Neural cell (in vitro differentiated cells): ENCODE measurements around the gene LYPD6. TPM values are rescaled to one million over a fixed set of nuclear protein-coding genes. Genes with fewer than 3 reads are reported as not detected.

Experiments
- H2AFZ ChIP-seq: fragments of 200-600, 300-800 bp; sonication (generic), shearing (Covaris generic); 2 replicates; pipeline ENCODE4 v1.6.0; 2014; ENCODE audit warnings: low read depth, mild to moderate bottlenecking, antibody characterized with exemption, low read length, moderate library complexity
- H3F3A ChIP-seq: fragments of 200-600 bp; shearing (Covaris generic); 2 replicates; pipeline ENCODE4 v1.6.1; 2016; ENCODE audit warnings: mild to moderate bottlenecking, moderate library complexity, mixed read lengths, antibody characterized with exemption, low read length; ENCODE audit not compliant: insufficient read depth, poor library complexity, severe bottlenecking
- H3K27ac ChIP-seq: fragments of 200-600, 300-800 bp; sonication (generic), shearing (Covaris generic); 2 replicates; pipeline ENCODE4 v1.5.1; 2014; ENCODE audit warnings: mild to moderate bottlenecking, low read length, moderate library complexity
- H3K27me3 ChIP-seq: fragments of 300-800, 200-600 bp; sonication (generic), shearing (Covaris generic); 2 replicates; pipeline ENCODE4 v1.6.0; 2014; ENCODE audit warnings: mild to moderate bottlenecking, low read depth, low read length, moderate library complexity; ENCODE audit not compliant: insufficient read depth
- H3K36me3 ChIP-seq: fragments of 300-800, 200-600 bp; sonication (generic), shearing (Covaris generic); 2 replicates; pipeline ENCODE4 v1.5.1; 2014; ENCODE audit warnings: mild to moderate bottlenecking, antibody characterized with exemption, low read length, moderate library complexity; ENCODE audit not compliant: insufficient read depth
- H3K4me2 ChIP-seq: fragments of 300-800, 200-600 bp; sonication (generic), shearing (Covaris generic); 2 replicates; pipeline ENCODE4 v1.6.0; 2014; ENCODE audit warnings: mild to moderate bottlenecking, low read length
- H3K4me3 ChIP-seq: fragments of 300-800, 200-600 bp; sonication (generic), shearing (Covaris generic); 2 replicates; pipeline ENCODE4 v1.5.1; 2014; ENCODE audit warnings: mild to moderate bottlenecking, low read length, moderate library complexity
- H3K79me2 ChIP-seq: fragments of 200-600 bp; shearing (Covaris generic); replicated peaks from 2 replicates; pipeline ENCODE4 v1.6.0; 2014; ENCODE audit warnings: mild to moderate bottlenecking, low read length, moderate library complexity; ENCODE audit not compliant: insufficient read depth
- H3K9ac ChIP-seq: fragments of 300-800, 200-600 bp; sonication (generic), shearing (Covaris generic); 2 replicates; pipeline ENCODE4 v1.6.1; 2016; ENCODE audit warnings: mild to moderate bottlenecking, low read length, mixed read lengths
- H3K9me2 ChIP-seq: fragments of 200-600 bp; shearing (Covaris generic); 2 replicates; pipeline ENCODE4 v1.6.1; 2016; ENCODE audit warnings: mild to moderate bottlenecking, low read length, mixed read lengths; ENCODE audit not compliant: insufficient read depth
- H3K9me3 ChIP-seq: fragments of 200-600, 300-800 bp; sonication (generic), shearing (Covaris generic); 2 replicates; pipeline ENCODE4 v1.6.1; 2016; ENCODE audit warnings: mild to moderate bottlenecking, mixed run types, low read length, moderate library complexity, mixed read lengths
- H4K20me1 ChIP-seq: fragments of 200-600 bp; shearing (Covaris generic); 2 replicates; pipeline ENCODE4 v1.6.1; 2016; ENCODE audit warnings: mild to moderate bottlenecking, mixed run types; ENCODE audit not compliant: insufficient read depth
- CTCF ChIP-seq: fragments of 450-650 bp; IDR thresholded peaks from 2 replicates; pipeline ENCODE4 v1.5.1; 2014; ENCODE audit warnings: antibody characterized with exemption, mild to moderate bottlenecking, moderate library complexity; ENCODE audit not compliant: poor library complexity, severe bottlenecking
- EP300 ChIP-seq: fragments of 450-650 bp; conservative IDR thresholded peaks from 2 replicates; pipeline ENCODE4 v1.6.1; 2014; ENCODE audit warnings: antibody characterized with exemption, mild to moderate bottlenecking, moderate library complexity; ENCODE audit not compliant: poor library complexity, severe bottlenecking
- EZH2 ChIP-seq: fragments of 200-600, 300-800 bp; shearing (Covaris generic), sonication (generic); IDR thresholded peaks from 2 replicates; pipeline ENCODE4 v1.6.1; 2014; ENCODE audit warnings: antibody characterized with exemption, low read length, borderline replicate concordance, mild to moderate bottlenecking; ENCODE audit not compliant: insufficient read depth, poor library complexity, severe bottlenecking
- MXI1 ChIP-seq: fragments of 450-650 bp; conservative IDR thresholded peaks from 2 replicates; pipeline ENCODE4 v1.6.1; 2014; ENCODE audit warnings: antibody characterized with exemption, mild to moderate bottlenecking; ENCODE audit not compliant: poor library complexity, severe bottlenecking
- POLR2AphosphoS5 ChIP-seq: IDR thresholded peaks from 2 replicates; pipeline ENCODE4 v1.6.1; 2012
- RAD21 ChIP-seq: fragments of 450-650 bp; conservative IDR thresholded peaks from 2 replicates; pipeline ENCODE4 v1.6.1; 2014; ENCODE audit warnings: antibody characterized with exemption, mild to moderate bottlenecking, moderate library complexity
- SMC3 ChIP-seq: fragments of 450-650 bp; conservative IDR thresholded peaks from 2 replicates; pipeline ENCODE4 v1.6.1; 2014; ENCODE audit warnings: antibody characterized with exemption, mild to moderate bottlenecking, moderate library complexity; ENCODE audit not compliant: poor library complexity
- TAF1 ChIP-seq: IDR thresholded peaks from 2 replicates; pipeline ENCODE4 v1.6.1; 2012; ENCODE audit warnings: low read depth
- polyA plus RNA-seq: library from polyadenylated mRNA; depleted of rRNA; stranded (reverse); fragments of >200 nt; gene quantifications from 2 replicates; pipeline ENCODE4 v1.2.3, GENCODE V29; 2014
- TF ChIP-seq, protein P1 (sequence below): IDR thresholded peaks from 2 replicates; pipeline ENCODE4 v1.6.1; 2012; ENCODE audit warnings: borderline replicate concordance

The LYPD6 gene
- polyA plus RNA-seq, 1 donor from 2014 or later, result 2.3 TPM

DNA sequence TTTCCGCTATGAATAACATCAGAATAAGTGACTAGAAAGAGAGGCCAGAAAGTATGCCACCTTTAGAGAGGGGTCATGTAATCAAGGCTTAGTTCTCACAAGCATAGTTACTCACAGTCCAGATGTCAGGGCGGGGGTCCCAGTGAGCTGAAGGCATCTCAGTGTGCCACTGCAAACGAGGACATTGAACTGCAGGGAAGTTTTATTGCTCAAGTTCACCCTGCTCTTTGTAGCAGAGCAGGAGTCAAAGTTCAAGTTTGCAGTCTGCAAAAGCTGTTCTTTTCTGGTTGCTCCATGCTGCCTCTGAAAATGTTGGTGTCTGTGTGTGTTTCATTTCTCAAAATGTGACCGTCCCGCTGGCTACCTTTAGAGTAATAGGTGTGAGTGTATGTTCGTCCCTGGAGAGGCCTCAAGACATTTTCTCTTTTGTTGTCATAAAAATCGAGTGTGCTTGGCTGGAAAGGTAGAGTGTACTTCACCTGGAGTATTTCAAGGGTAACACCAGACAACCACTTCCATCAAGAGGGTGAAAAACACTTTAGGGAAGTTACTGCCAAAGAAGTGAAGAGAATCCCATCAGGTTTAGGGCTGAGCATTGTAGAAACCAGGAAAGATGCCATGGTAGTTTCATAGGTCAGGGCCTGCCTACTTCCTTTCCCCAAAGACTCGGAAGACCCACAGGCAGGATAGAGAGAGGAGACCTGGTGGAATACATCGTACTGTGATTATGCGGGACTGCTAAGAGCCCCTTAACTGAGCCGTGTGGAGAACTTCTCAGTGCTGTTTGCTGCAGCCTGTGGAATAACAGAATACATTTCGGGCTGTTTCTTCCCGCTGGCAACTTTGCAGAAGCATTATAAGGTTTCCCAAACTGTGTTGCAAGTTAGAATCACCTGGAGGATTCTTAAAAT, 89.9 kb downstream of the LYPD6 start:
- Histone ChIP-seq H3K27ac (no peak overlapping the region), H3K9me3 (no peaks in the 10 kb centered on the region), H3K36me3 (no peaks in the 10 kb centered on the region), H4K20me1 (no peaks in the 10 kb centered on the region), H3K4me2 (no peak overlapping the region), H2AFZ (no peak overlapping the region), H3K9me2 (no peaks in the 10 kb centered on the region), H3K79me2 (no peaks in the 10 kb centered on the region), H3K27me3 (no peaks in the 10 kb centered on the region), H3K4me3 (no peak overlapping the region), H3K9ac (no peak overlapping the region), H3F3A (no peaks in the 10 kb centered on the region)
- no peak for TF ChIP-seq MXI1

DNA sequence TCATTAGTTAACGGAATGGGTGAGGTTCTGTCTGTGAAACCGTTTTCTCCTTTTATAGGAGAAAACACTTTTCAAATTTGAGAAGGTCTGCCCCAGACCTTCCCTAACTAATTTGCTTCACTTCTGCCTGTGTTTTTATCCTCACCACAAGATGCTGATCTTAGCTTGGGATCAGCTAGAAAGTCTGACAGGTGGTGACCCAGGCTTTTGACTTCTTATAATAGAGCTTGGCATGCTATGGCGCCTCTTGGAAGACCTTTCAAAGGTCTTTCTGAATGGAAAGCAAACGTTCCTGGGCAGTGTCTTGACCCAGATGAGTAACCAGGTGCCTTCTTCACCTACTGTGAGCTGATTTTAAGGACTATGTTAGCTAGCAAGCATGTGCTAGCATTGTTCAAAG, 91.4 kb downstream of the LYPD6 start:
- no peaks in the 10 kb centered on the region for H4K20me1 ChIP-seq
- no peaks in the 10 kb centered on the region for H3F3A ChIP-seq
- H3K9me2 ChIP-seq, result no peaks in the 10 kb centered on the region
- TF ChIP-seq SMC3 (no peak), CTCF (no peak), EZH2 (no peak), RAD21 (no peak), POLR2AphosphoS5 (no peak), MXI1 (no peak), TAF1 (no peak), EP300 (no peak)
- TF ChIP-seq, protein P1, sequence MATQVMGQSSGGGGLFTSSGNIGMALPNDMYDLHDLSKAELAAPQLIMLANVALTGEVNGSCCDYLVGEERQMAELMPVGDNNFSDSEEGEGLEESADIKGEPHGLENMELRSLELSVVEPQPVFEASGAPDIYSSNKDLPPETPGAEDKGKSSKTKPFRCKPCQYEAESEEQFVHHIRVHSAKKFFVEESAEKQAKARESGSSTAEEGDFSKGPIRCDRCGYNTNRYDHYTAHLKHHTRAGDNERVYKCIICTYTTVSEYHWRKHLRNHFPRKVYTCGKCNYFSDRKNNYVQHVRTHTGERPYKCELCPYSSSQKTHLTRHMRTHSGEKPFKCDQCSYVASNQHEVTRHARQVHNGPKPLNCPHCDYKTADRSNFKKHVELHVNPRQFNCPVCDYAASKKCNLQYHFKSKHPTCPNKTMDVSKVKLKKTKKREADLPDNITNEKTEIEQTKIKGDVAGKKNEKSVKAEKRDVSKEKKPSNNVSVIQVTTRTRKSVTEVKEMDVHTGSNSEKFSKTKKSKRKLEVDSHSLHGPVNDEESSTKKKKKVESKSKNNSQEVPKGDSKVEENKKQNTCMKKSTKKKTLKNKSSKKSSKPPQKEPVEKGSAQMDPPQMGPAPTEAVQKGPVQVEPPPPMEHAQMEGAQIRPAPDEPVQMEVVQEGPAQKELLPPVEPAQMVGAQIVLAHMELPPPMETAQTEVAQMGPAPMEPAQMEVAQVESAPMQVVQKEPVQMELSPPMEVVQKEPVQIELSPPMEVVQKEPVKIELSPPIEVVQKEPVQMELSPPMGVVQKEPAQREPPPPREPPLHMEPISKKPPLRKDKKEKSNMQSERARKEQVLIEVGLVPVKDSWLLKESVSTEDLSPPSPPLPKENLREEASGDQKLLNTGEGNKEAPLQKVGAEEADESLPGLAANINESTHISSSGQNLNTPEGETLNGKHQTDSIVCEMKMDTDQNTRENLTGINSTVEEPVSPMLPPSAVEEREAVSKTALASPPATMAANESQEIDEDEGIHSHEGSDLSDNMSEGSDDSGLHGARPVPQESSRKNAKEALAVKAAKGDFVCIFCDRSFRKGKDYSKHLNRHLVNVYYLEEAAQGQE, result no peak
- no peak overlapping the region for H3K4me2 ChIP-seq
- no peaks in the 10 kb centered on the region for H3K79me2 ChIP-seq
- no peak overlapping the region for H3K9ac ChIP-seq
- H3K4me3 ChIP-seq, result no peak overlapping the region
- H3K27ac ChIP-seq, result no peak overlapping the region
- H2AFZ ChIP-seq, result no peak overlapping the region
- H3K27me3 ChIP-seq, result no peaks in the 10 kb centered on the region
- H3K9me3 ChIP-seq, result no peaks in the 10 kb centered on the region
- H3K36me3 ChIP-seq, result no peaks in the 10 kb centered on the region
